GM12874 (cell line): ENCODE results near the gene CDC45.

Source experiments
- TF ChIP-seq, protein P1 (sequence below): IDR thresholded peaks from 2 replicates; pipeline ENCODE4 v1.5.1; 2011; ENCODE audit warnings: low read depth, mild to moderate bottlenecking, control low read depth, low read length, moderate library complexity; ENCODE audit not compliant: insufficient read depth

The CDC45 gene

DNA sequence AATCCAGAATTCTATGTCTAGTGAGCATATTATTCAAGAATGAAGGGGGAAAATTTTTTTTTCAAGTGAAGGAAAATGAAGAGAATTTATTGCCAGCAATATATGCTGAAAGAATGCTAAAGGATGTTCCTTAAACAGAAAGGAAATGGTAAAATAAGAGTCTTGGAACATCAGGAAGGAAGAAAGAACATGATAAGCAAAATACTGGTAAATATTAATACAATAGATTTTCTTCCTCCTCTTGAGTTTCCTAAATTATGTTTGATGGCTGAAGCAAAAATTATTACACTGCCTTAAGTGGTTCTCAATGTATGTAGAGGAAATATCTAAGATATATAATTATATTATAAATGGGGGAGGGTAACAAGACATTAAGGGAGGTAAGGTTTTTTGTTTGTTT is 54.1 kb downstream of the CDC45 start:
- TF ChIP-seq, protein P1, sequence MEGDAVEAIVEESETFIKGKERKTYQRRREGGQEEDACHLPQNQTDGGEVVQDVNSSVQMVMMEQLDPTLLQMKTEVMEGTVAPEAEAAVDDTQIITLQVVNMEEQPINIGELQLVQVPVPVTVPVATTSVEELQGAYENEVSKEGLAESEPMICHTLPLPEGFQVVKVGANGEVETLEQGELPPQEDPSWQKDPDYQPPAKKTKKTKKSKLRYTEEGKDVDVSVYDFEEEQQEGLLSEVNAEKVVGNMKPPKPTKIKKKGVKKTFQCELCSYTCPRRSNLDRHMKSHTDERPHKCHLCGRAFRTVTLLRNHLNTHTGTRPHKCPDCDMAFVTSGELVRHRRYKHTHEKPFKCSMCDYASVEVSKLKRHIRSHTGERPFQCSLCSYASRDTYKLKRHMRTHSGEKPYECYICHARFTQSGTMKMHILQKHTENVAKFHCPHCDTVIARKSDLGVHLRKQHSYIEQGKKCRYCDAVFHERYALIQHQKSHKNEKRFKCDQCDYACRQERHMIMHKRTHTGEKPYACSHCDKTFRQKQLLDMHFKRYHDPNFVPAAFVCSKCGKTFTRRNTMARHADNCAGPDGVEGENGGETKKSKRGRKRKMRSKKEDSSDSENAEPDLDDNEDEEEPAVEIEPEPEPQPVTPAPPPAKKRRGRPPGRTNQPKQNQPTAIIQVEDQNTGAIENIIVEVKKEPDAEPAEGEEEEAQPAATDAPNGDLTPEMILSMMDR, result no peak

GRCh38 chr22:19535001-19535400 is 55.3 kb downstream of the CDC45 start:
- TF ChIP-seq, protein P1, result no peak

- TF ChIP-seq, protein P1, result no peak
Observed at GRCh38 chr22:19536564-19536963, 56.8 kb downstream of the CDC45 start.

GRCh38 chr22:19537941-19538488 is 58.3 kb downstream of the CDC45 start:
- TF ChIP-seq, protein P1, result no peak

- TF ChIP-seq, protein P1, result no peak
Observed at GRCh38 chr22:19540394-19540793, 60.7 kb downstream of the CDC45 start.

GRCh38 chr22:19543970-19544708 is 64.4 kb downstream of the CDC45 start:
- TF ChIP-seq, protein P1, result no peak

DNA sequence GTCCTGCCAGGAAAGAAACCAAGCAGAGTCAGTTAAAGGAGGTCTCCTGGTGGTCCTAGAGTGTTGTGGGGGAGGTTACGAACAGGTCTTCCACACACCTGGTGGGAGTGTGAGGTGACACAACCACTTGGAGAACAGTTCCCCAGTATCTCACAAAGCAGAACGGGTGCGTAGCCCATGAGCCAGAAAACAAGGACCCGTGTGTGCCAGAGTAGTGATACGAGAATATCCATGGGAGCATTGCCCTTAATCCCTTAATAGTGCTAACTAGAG is 66.2 kb downstream of the CDC45 start:
- TF ChIP-seq, protein P1, result no peak
